Tibial artery (tissue), 4 donors: Measurements from ENCODE around the gene ZFP36L2.
"Not testable (repeated sequence)": the region's sequence is repeated elsewhere in the genome, so short reads cannot be mapped to it uniquely, and the experiment has no call there.

Experiments used
- DNase-seq, 2 donors: peaks; one replicate each; pipeline ENCODE4 v3.0.0-alpha.2; 2019
- H3K27ac ChIP-seq, 2 donors: fragments of 200-600 bp; sonication (generic) in 1 of 2; 1 replicate in 1 of 2; 2 replicates in 1 of 2; pipeline ENCODE4 v1.5.1; 2018 to 2019; ENCODE audit warnings: mild to moderate bottlenecking in 1 of 2
- H3K27me3 ChIP-seq, 2 donors: fragments of 200-600 bp; sonication (generic) in 1 of 2; one replicate each; pipeline versions ENCODE4 v1.5.1 to v1.6.0; 2016 to 2019
- H3K36me3 ChIP-seq, 3 donors: fragments of 200-600 bp; sonication (generic) in 2 of 3; one replicate each; pipeline ENCODE4 v1.5.1; 2016 to 2019; ENCODE audit warnings: mild to moderate bottlenecking in 2 of 3
- H3K4me1 ChIP-seq, 4 donors: fragments of 200-600 bp; sonication (generic) in 2 of 4; 1 replicate in 3 of 4; 2 replicates in 1 of 4; pipeline ENCODE4 v1.5.1; 2016 to 2019
- H3K4me3 ChIP-seq, 2 donors: fragments of 200-600 bp; sonication (generic) in 1 of 2; 1 replicate in 1 of 2; 2 replicates in 1 of 2; pipeline ENCODE4 v1.5.1; 2018 to 2019; ENCODE audit warnings: mild to moderate bottlenecking in 2 of 2
- H3K9me3 ChIP-seq, 3 donors: fragments of 200-600 bp; sonication (generic) in 1 of 3; one replicate each; pipeline ENCODE4 v1.5.1; 2016 to 2019
- CTCF ChIP-seq, 2 experiments: fragments of 200-600 bp in 1 of 2; fragments of 450-650 bp in 1 of 2; IDR thresholded peaks; one replicate each; pipeline ENCODE4 v1.5.1; 2017 to 2019; ENCODE audit warnings: antibody characterized with exemption in 2 of 2, mild to moderate bottlenecking in 1 of 2, moderate library complexity in 1 of 2
- intact Hi-C: fragments of 100-400 bp; cut with DNase I; formaldehyde crosslinking; loops from one replicate; pipeline ENCODE4 v1.15.0; 2023; ENCODE audit warnings: low total_unique reads

ZFP36L2 gene

GRCh38 chr2:43192744-43193651 is 33.4 kb downstream of the ZFP36L2 start:
- no peak for TF ChIP-seq CTCF (IDR thresholded peaks at IDR 0.05)
- DNase-seq = no peak
- Histone ChIP-seq H3K4me3 (no peak overlapping the region), H3K4me1 (no peaks in the 10 kb centered on the region), H3K27ac (no peak overlapping the region), H3K9me3 (no peaks in the 10 kb centered on the region), H3K36me3 (no peaks in the 10 kb centered on the region), H3K27me3 (no peaks in the 10 kb centered on the region)
- intact Hi-C loops = no loop called here

- no peak overlapping the region for H3K27ac ChIP-seq
Observed at GRCh38 chr2:43191947-43192516, 34.4 kb downstream of the ZFP36L2 start.

GRCh38 chr2:43190311-43191052 is 35.9 kb downstream of the ZFP36L2 start:
- Histone ChIP-seq H3K9me3 (no peaks in the 10 kb centered on the region), H3K4me1 (no peaks in the 10 kb centered on the region)
- no peak for DNase-seq

More at GRCh38 chr2:43191947-43192516, 34.4 kb downstream of the ZFP36L2 start:
- no peaks in the 10 kb centered on the region for H3K4me1 ChIP-seq
- no peak for TF ChIP-seq CTCF (IDR thresholded peaks at IDR 0.05)
- no peak for DNase-seq
- intact Hi-C loops = no loop called here
- H3K27me3 ChIP-seq = no peaks in the 10 kb centered on the region
- no peak overlapping the region for H3K4me3 ChIP-seq
- no peaks in the 10 kb centered on the region for H3K9me3 ChIP-seq
- H3K36me3 ChIP-seq = no peaks in the 10 kb centered on the region

GRCh38 chr2:43189861-43190260 is 36.5 kb downstream of the ZFP36L2 start:
- H3K9me3 ChIP-seq, H3K27ac ChIP-seq, H3K36me3 ChIP-seq, DNase-seq, H3K27me3 ChIP-seq, H3K4me1 ChIP-seq, H3K4me3 ChIP-seq, intact Hi-C loops: not testable (repeated sequence)

More at GRCh38 chr2:43190311-43191052, 35.9 kb downstream of the ZFP36L2 start:
- H3K27ac ChIP-seq = no peak overlapping the region
- no peaks in the 10 kb centered on the region for H3K36me3 ChIP-seq
- no peaks in the 10 kb centered on the region for H3K27me3 ChIP-seq
- intact Hi-C loops = no loop called here
- no peak overlapping the region for H3K4me3 ChIP-seq
- TF ChIP-seq CTCF (IDR thresholded peaks at IDR 0.05) = no peak

GRCh38 chr2:43188561-43189386 is 37.6 kb downstream of the ZFP36L2 start:
- Histone ChIP-seq H3K36me3 (no peaks in the 10 kb centered on the region), H3K4me1 (no peaks in the 10 kb centered on the region), H3K27ac (no peak overlapping the region), H3K4me3 (no peak overlapping the region), H3K27me3 (no peaks in the 10 kb centered on the region), H3K9me3 (no peaks in the 10 kb centered on the region)
- no peak for DNase-seq
- TF ChIP-seq CTCF (IDR thresholded peaks at IDR 0.05) = no peak
- intact Hi-C loops = no loop called here
